NCI-H2227 (cell line): Measurements from ENCODE around the gene DLL3.
"Not testable (repeated sequence)": the region's sequence is repeated elsewhere in the genome, so short reads cannot be mapped to it uniquely, and the experiment has no call there.

Source experiments
- DNase-seq: peaks from one replicate; lab custom pipeline; 2025; ENCODE audit not compliant: unreplicated experiment; lab: John Stamatoyannopoulos, UW

Gene DLL3

GRCh38 chr19:39498798-39499642 lies at the start of gene DLL3:
Gene DLL3 (plus strand): TSS chr19:39498947. CDS start chr19:39498975, 28 bp downstream.
- DNase-seq = peak; percentile 95

DNA sequence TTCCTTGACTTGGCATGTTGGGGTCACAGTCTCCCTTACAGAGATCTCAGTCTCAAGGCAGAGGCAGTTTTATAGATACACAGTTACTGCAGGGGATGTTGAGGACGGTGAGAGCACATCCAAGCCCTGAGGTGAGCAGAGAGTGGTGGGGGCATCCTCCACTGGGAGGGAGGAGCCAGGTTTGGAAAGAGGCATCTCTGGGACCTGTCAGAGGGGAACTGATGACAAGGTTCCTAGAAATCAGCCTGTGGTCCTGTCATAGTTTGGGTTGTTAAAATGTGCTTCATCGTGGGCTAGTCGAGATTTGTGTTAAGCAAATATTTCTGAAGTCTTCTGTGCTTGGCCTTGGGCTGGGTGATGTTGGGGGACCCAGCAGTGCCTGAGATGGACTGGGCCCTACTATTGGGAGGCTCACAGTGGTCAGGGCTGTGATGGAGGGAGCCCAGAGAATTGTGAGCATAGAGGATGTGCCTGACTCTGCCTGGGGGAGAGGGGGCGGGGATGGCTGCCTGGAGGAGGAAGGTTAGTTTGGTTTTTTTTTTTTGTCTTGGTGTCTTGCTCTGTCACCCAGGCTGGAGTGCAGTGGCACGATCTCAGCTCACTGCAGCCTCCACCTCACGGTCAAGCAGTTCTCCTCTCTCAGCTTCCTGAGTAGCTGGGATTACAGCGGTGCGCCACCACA lies 49.5 kb upstream of the DLL3 start:
- no peak for DNase-seq

GRCh38 chr19:39451257-39451656 lies 47.5 kb upstream of the DLL3 start:
- not testable (repeated sequence) for DNase-seq

GRCh38 chr19:39463403-39463802 lies 35.3 kb upstream of the DLL3 start:
- no peak for DNase-seq

- no peak for DNase-seq
Observed at GRCh38 chr19:39465956-39466747, 32.6 kb upstream of the DLL3 start.

- no peak for DNase-seq
Observed at GRCh38 chr19:39467941-39468340, 30.8 kb upstream of the DLL3 start.

GRCh38 chr19:39469036-39469435 lies 29.7 kb upstream of the DLL3 start:
- DNase-seq = no peak

GRCh38 chr19:39469567-39469966 lies 29.2 kb upstream of the DLL3 start:
- no peak for DNase-seq

GRCh38 chr19:39470724-39471339 lies 27.9 kb upstream of the DLL3 start:
- DNase-seq = no peak

DNA sequence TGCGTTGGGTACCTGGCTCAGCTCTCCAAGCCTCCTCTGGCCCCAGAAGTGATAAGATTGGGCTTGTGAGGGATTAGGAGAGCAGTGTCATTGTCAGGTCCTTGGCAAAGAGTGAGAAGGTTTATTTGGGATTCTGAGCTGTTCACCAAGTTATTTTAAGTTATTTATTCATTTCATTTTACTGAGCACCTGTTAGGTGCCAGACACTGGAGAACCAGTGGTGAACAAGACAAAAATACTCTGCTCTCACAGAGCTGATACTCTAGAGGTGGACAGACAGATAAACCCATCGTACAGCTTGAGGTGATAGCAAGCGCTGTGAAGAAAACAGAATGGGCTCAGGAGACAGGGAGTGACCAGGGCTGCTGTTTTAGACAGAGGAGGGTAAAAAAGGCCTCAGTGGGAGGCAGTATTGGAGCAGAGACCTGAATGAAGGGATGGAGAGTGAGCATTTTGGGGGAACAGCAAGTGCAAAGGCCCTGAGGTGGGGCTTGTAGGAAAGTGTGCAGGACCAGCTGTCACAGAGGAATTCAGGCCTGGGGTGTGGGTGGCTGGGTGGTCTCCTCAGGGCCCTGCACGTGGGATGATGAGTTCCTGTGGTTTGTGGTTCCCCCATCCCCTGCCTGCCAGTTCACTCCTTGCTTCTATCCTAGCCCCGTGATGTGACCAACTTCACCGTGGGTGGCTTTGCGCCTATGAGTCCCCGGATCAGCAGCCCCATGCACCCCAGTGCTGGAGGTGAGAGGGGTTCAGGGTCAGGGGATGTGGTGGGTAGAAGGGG lies 26.8 kb upstream of the DLL3 start:
- no peak for DNase-seq

DNA sequence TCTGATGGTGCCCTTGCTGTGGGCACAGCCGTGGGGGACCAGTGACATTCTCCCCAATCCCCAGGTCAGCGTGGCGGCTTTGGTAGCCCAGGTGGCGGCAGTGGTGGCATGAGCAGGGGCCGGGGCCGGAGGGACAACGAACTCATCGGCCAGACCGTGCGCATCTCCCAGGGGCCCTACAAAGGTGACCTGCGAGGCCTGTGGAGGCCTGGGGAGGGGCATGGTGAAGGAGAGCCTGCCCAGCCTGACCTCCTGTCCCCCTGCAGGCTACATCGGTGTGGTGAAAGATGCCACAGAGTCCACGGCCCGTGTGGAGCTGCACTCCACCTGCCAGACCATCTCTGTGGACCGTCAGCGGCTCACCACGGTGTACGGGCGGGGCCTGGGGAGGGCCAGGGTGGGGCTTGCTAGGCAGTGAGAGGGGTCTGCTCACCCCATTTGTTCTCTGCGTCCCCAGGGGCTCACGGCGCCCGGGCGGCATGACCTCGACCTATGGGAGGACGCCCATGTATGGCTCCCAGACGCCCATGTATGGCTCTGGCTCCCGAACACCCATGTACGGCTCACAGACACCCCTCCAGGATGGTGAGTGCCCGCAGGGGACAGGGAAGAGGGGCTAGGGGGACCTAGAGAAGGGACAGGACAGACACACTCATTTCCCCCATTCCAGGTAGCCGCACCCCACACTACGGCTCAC lies 25.9 kb upstream of the DLL3 start:
- no peak for DNase-seq

GRCh38 chr19:39473443-39473960 lies 25.2 kb upstream of the DLL3 start:
- no peak for DNase-seq

GRCh38 chr19:39474139-39474620 lies 24.6 kb upstream of the DLL3 start:
- DNase-seq = peak; percentile 94

GRCh38 chr19:39475748-39476147 lies 23.0 kb upstream of the DLL3 start:
- DNase-seq = no peak

GRCh38 chr19:39479319-39479801 lies 19.4 kb upstream of the DLL3 start:
- DNase-seq = not testable (repeated sequence)

GRCh38 chr19:39479916-39480315 lies 18.8 kb upstream of the DLL3 start:
- DNase-seq = peak; percentile 80

GRCh38 chr19:39480337-39481228 lies 18.2 kb upstream of the DLL3 start, which contains the start of gene TIMM50:
Gene TIMM50 (plus strand): TSS chr19:39480838. CDS start chr19:39480854, 16 bp downstream.
- peak; percentile 100 for DNase-seq

DNA sequence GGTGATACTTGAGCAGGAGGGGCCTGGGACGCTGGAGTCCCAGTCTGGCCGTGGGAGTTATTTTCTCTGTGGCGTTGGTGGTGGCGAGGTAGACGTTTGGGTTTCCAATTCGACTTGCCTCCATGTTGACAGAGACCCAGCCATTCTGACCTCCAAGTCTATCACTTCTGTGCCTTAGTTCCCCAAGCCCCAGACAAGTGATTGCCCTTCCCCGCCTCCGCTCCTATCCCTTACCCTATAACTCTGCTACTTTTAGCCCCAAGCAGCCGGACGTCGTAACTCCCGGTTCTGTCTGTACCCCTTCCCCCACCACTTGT lies 17.6 kb upstream of the DLL3 start:
- DNase-seq = no peak
